Naive thymus-derived CD4-positive, alpha-beta T cell (primary cell): ENCODE measurements around the gene NDC80. TPM values are rescaled to one million over a fixed set of nuclear protein-coding genes. Genes with fewer than 3 reads are reported as not detected.
A peak's percentile ranks its signal among the peaks of the same experiment; 100 is the strongest.

Source experiments
- ATAC-seq: fragments of 150-1000 bp; cut with Tn5 transposase; 2 replicates; pipeline ENCODE4 v1.10.0; 2021; ENCODE audit warnings: mild to moderate bottlenecking, moderate library complexity
- CTCF ChIA-PET: fragments of 350-600 bp; sonication (Branson Sonifier 250); formaldehyde crosslinking; loops from one replicate; lab custom pipeline; 2021; ENCODE audit warnings: antibody characterized with exemption; lab: Charles Lee
- POLR2A ChIA-PET: fragments of 350-600 bp; sonication (Branson Sonifier 250); formaldehyde crosslinking; loops from one replicate; lab custom pipeline; 2021; ENCODE audit warnings: antibody characterized with exemption, inconsistent platforms; lab: Charles Lee
- DNase-seq, 9 donors: peaks; one replicate each; pipeline versions ENCODE4 v3.0.0 to v3.0.0-alpha.2; 2020 to 2022; ENCODE audit warnings: mixed read lengths in 1 of 9
- H3K27ac ChIP-seq: one replicate; pipeline ENCODE4 v1.7.0; 2013; ENCODE audit warnings: mild to moderate bottlenecking, low read depth, low read length, moderate library complexity
- H3K27me3 ChIP-seq, 2 donors: one replicate each; pipeline ENCODE4 v1.7.0; 2013; ENCODE audit warnings: low read length in 2 of 2, mild to moderate bottlenecking in 2 of 2, moderate library complexity in 2 of 2; ENCODE audit not compliant: control insufficient read depth in 2 of 2, insufficient read depth in 2 of 2
- H3K36me3 ChIP-seq, 3 experiments: 1 replicate in 2 of 3; 2 replicates in 1 of 3; pipeline ENCODE4 v1.7.0; 2013; ENCODE audit warnings: low read length in 3 of 3, mild to moderate bottlenecking in 3 of 3, moderate library complexity in 1 of 3; ENCODE audit not compliant: insufficient read depth in 3 of 3, control insufficient read depth in 2 of 3
- H3K4me1 ChIP-seq, 2 donors: one replicate each; pipeline ENCODE4 v1.7.0; 2013; ENCODE audit warnings: low read length in 2 of 2, mild to moderate bottlenecking in 2 of 2, moderate library complexity in 1 of 2; ENCODE audit not compliant: control insufficient read depth in 2 of 2, insufficient read depth in 2 of 2
- H3K4me3 ChIP-seq: 2 replicates; pipeline ENCODE4 v1.7.0; 2013; ENCODE audit warnings: mild to moderate bottlenecking, low read length
- H3K9me3 ChIP-seq, 3 experiments: 1 replicate in 2 of 3; 2 replicates in 1 of 3; pipeline ENCODE4 v1.7.0; 2013; ENCODE audit warnings: low read length in 3 of 3; ENCODE audit not compliant: control insufficient read depth in 2 of 3
- H3K27ac Mint-ChIP-seq, 9 donors: one replicate each; pipeline ENCODE4 v1.8.0; 2020 to 2022; ENCODE audit warnings: mixed read lengths in 9 of 9, mild to moderate bottlenecking in 8 of 9, moderate library complexity in 5 of 9, inconsistent platforms in 2 of 9
- H3K27me3 Mint-ChIP-seq, 5 donors: one replicate each; pipeline ENCODE4 v1.8.0; 2021 to 2022; ENCODE audit warnings: mixed read lengths in 5 of 5, mild to moderate bottlenecking in 1 of 5
- H3K36me3 Mint-ChIP-seq, 5 donors: one replicate each; pipeline ENCODE4 v1.8.0; 2020 to 2022; ENCODE audit warnings: mixed read lengths in 5 of 5, mild to moderate bottlenecking in 3 of 5, inconsistent platforms in 1 of 5
- H3K4me1 Mint-ChIP-seq, 7 donors: one replicate each; pipeline ENCODE4 v1.8.0; 2020 to 2022; ENCODE audit warnings: mixed read lengths in 7 of 7, mild to moderate bottlenecking in 3 of 7, inconsistent platforms in 1 of 7
- H3K4me3 Mint-ChIP-seq, 10 donors: one replicate each; pipeline ENCODE4 v1.8.0; 2020 to 2022; ENCODE audit warnings: mild to moderate bottlenecking in 10 of 10, mixed read lengths in 10 of 10, moderate library complexity in 6 of 10, inconsistent platforms in 2 of 10
- H3K9me3 Mint-ChIP-seq, 11 donors: one replicate each; pipeline ENCODE4 v1.8.0; 2020 to 2022; ENCODE audit warnings: mixed read lengths in 11 of 11, mild to moderate bottlenecking in 4 of 11, inconsistent platforms in 1 of 11, moderate library complexity in 1 of 11
- intact Hi-C, 2 donors: fragments of 100-400 bp; cut with micrococcal nuclease; formaldehyde crosslinking; loops; one replicate each; pipeline ENCODE4 v1.15.1; 2023
- polyA plus RNA-seq, 2 donors: library from polyadenylated mRNA; unstranded; fragments of 300-500 nt; fragmentation: Illumina TruSeq; gene quantifications; one replicate each; pipeline ENCODE4 v1.2.3, GENCODE V29; 2021
- total RNA-seq, 6 experiments: library from RNA in 5 of 6; stranded (reverse) in 5 of 6; gene quantifications; 1 replicate in 5 of 6; 2 replicates in 1 of 6; pipeline ENCODE4 v1.2.3 and lab custom pipeline; 2021 to 2026

Gene NDC80
- total and polyA plus RNA-seq, 7 experiments from 2014 or later, result 1.3 to 53.6 (median 2.5) TPM

DNA sequence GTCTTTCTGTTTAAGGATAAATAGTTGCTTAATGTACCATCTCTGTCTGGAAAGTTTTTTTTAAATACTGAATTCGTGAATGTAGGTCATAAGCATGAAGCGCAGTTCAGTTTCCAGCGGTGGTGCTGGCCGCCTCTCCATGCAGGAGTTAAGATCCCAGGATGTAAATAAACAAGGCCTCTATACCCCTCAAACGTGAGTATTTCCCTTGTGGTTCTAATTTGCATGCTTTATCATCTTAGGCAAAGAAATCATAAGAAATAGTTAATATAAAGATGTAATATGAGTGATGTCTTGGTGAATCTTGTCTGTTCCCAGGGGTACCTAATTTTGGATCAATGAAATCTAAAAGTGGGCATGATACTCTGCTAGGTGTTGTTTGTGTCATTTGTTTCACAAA lies 1.5 kb downstream of the NDC80 start:
- intact Hi-C loops, result loop anchor here (1.0 to 10.0 kb wide), 7 partner anchors 16 to 1858 kb away; partner anchors contain the start of genes ENOSF1 (in 1 of the 2), MYL12A (in 1 of the 2), MYL12B (in 1 of the 2) and TGIF1 (in 1 of the 2)
- Histone ChIP-seq H3K4me3 (no peak overlapping the region), H3K27me3 (no peaks in the 10 kb centered on the region), H3K36me3 (peaks cover 0 to 8% (median 0%) of the 10 kb centered on the region in 3 experiments), H3K4me1 (peaks cover 10 to 18% of the 10 kb centered on the region in 2 donors), H3K9me3 (no peaks in the 10 kb centered on the region), H3K27ac (no peak overlapping the region)
- Mint-ChIP-seq H3K27ac (peak overlapping the region in 8 of 9 donors; percentile 5 to 99 (median 44)), H3K9me3 (no peaks in the 10 kb centered on the region), H3K27me3 (no peaks in the 10 kb centered on the region), H3K36me3 (peaks cover 0 to 18% (median 5%) of the 10 kb centered on the region in 5 donors), H3K4me1 (peaks cover 35 to 58% (median 56%) of the 10 kb centered on the region in 7 donors), H3K4me3 (peak overlapping the region in 9 of 10 donors; percentile 25 to 100 (median 82))
- POLR2A ChIA-PET, result interaction anchor here (4.5 to 10.9 kb wide), 3 partner anchors 18 to 84 kb away, joined by 58 to 142 read pairs (median 119); partner anchors contain the start of gene SMCHD1
- DNase-seq (no peak), ATAC-seq (no peak)
- CTCF ChIA-PET, result no interaction called here

DNA sequence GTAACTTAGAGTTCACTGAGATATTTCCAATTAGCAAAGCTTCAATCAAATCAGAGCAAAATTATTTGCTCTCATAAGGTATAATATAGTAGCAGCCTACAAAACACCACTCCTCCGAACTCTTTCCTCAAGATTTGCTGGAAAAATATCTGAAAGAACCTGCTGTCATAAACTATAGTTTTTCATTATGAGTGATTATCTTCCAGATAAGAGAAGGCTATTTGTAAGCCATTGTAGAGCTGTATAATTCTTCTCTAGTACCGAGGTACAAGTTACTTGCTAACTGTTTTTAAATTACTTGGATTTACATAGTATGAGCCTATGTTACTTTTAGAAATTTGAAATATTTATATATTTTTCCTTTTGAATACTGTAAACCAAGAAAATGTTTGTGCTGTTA lies 2.1 kb downstream of the NDC80 start:
- no peaks in the 10 kb centered on the region for H3K9me3 ChIP-seq
- Mint-ChIP-seq H3K4me1 (peaks cover 36 to 58% (median 56%) of the 10 kb centered on the region in 7 donors), H3K4me3 (peak overlapping the region in 8 of 10 donors; percentile 14 to 96 (median 32)), H3K36me3 (peaks cover 0 to 21% (median 0%) of the 10 kb centered on the region in 5 donors), H3K27me3 (no peaks in the 10 kb centered on the region), H3K9me3 (no peaks in the 10 kb centered on the region), H3K27ac (peak overlapping the region in 5 of 9 donors; percentile 5 to 98 (median 38))
- H3K36me3 ChIP-seq, result peaks cover 0 to 8% (median 0%) of the 10 kb centered on the region in 3 experiments
- ChIA-PET POLR2A (interaction anchor here (0.6 to 10.9 kb wide), 5 partner anchors 10 to 876 kb away, joined by 4 to 142 read pairs (median 58); partner anchors contain the start of gene SMCHD1), CTCF (interaction anchor here (0.5 to 1.1 kb wide), 3 partner anchors 16 to 127 kb away, joined by 3 to 10 read pairs (median 4); no protein-coding TSS in a partner anchor)
- peaks cover 10 to 23% of the 10 kb centered on the region in 2 donors for H3K4me1 ChIP-seq
- no peak overlapping the region for H3K27ac ChIP-seq
- intact Hi-C loops, result loop anchor here (5.0 to 10.0 kb wide), 6 partner anchors 381 to 1859 kb away; partner anchors contain the start of genes ENOSF1 (in 1 of the 2), MYL12A (in 1 of the 2), MYL12B (in 1 of the 2) and TGIF1 (in 1 of the 2)
- no peaks in the 10 kb centered on the region for H3K27me3 ChIP-seq
- DNase-seq, result no peak
- H3K4me3 ChIP-seq, result no peak overlapping the region
- ATAC-seq, result no peak

GRCh38 chr18:2587788-2588187 lies 16.4 kb downstream of the NDC80 start:
- Mint-ChIP-seq H3K36me3 (peaks cover 0 to 40% (median 0%) of the 10 kb centered on the region in 5 donors), H3K4me1 (peaks cover 12 to 55% (median 46%) of the 10 kb centered on the region in 7 donors), H3K27ac (peak overlapping the region; percentile 17 to 96 (median 81)), H3K4me3 (peak overlapping the region in 9 of 10 donors; percentile 41 to 93 (median 52)), H3K9me3 (no peaks in the 10 kb centered on the region), H3K27me3 (no peaks in the 10 kb centered on the region)
- intact Hi-C loops, result loop anchor here in 1 of 2 donors (1.0 to 5.0 kb wide), 3 partner anchors 9 to 205 kb away; partner anchors contain the start of gene SMCHD1
- Histone ChIP-seq H3K27me3 (no peaks in the 10 kb centered on the region), H3K36me3 (no peaks in the 10 kb centered on the region), H3K9me3 (no peaks in the 10 kb centered on the region), H3K4me3 (no peak overlapping the region), H3K27ac (no peak overlapping the region), H3K4me1 (peaks cover 31 to 41% of the 10 kb centered on the region in 2 donors)
- ATAC-seq (no peak), DNase-seq (no peak)
- ChIA-PET POLR2A (interaction anchor here (1.2 to 10.9 kb wide), 8 partner anchors 13 to 70 kb away, joined by 3 to 142 read pairs (median 18); partner anchors contain the start of genes METTL4, NDC80 and SMCHD1), CTCF (interaction anchor here (0.8 to 3.0 kb wide), 4 partner anchors 11 to 541 kb away, joined by 3 to 11 read pairs (median 3); no protein-coding TSS in a partner anchor)

- DNase-seq (no peak), ATAC-seq (no peak)
- Histone ChIP-seq H3K4me1 (peaks cover 31 to 41% of the 10 kb centered on the region in 2 donors), H3K9me3 (no peaks in the 10 kb centered on the region), H3K36me3 (no peaks in the 10 kb centered on the region), H3K27ac (peak overlapping the region; percentile 78), H3K4me3 (no peak overlapping the region), H3K27me3 (no peaks in the 10 kb centered on the region)
- CTCF ChIA-PET, result interaction anchor here (0.6 to 3.0 kb wide), 9 partner anchors 14 to 540 kb away, joined by 3 to 11 read pairs (median 4); partner anchors contain the start of genes METTL4 and NDC80
- Mint-ChIP-seq H3K27me3 (no peaks in the 10 kb centered on the region), H3K4me3 (peak overlapping the region; percentile 16 to 93 (median 72)), H3K9me3 (no peaks in the 10 kb centered on the region), H3K27ac (peak overlapping the region; percentile 81 to 96 (median 91)), H3K36me3 (peaks cover 0 to 39% (median 0%) of the 10 kb centered on the region in 5 donors), H3K4me1 (peaks cover 12 to 59% (median 53%) of the 10 kb centered on the region in 7 donors)
- POLR2A ChIA-PET, result interaction anchor here (0.7 to 10.9 kb wide), 13 partner anchors 11 to 69 kb away, joined by 3 to 142 read pairs (median 7); partner anchors contain the start of genes METTL4, NDC80 and SMCHD1
- intact Hi-C loops, result loop anchor here (1.0 to 5.0 kb wide), 6 partner anchors 11 to 203 kb away; partner anchors contain the start of genes METTL4 (in 1 of the 2), NDC80 (in 1 of the 2) and SMCHD1 (in 1 of the 2)
These were observed 17.4 kb downstream of the NDC80 start for GRCh38 chr18:2588666-2589344.

GRCh38 chr18:2589345-2590068 lies 18.1 kb downstream of the NDC80 start:
- no peaks in the 10 kb centered on the region for H3K27me3 Mint-ChIP-seq
- H3K27ac Mint-ChIP-seq, result peak overlapping the region; percentile 85 to 96 (median 92)

More at GRCh38 chr18:2589345-2590068, 18.1 kb downstream of the NDC80 start:
- peaks cover 0 to 46% (median 0%) of the 10 kb centered on the region in 5 donors for H3K36me3 Mint-ChIP-seq
- no peaks in the 10 kb centered on the region for H3K9me3 ChIP-seq
- no peaks in the 10 kb centered on the region for H3K27me3 ChIP-seq
- H3K4me1 ChIP-seq, result peaks cover 31 to 48% of the 10 kb centered on the region in 2 donors
- ATAC-seq (peak; percentile 70), DNase-seq (peak in 5 of 9 donors; percentile 24 to 58 (median 49))
- ChIA-PET POLR2A (interaction anchor here (1.2 to 10.9 kb wide), 13 partner anchors 10 to 68 kb away, joined by 3 to 142 read pairs (median 7); partner anchors contain the start of genes METTL4, NDC80 and SMCHD1), CTCF (interaction anchor here (0.6 to 3.0 kb wide), 8 partner anchors 13 to 193 kb away, joined by 3 to 11 read pairs (median 4); partner anchors contain the start of genes METTL4 and NDC80)
- H3K27ac ChIP-seq, result peak overlapping the region; percentile 78
- no peaks in the 10 kb centered on the region for H3K36me3 ChIP-seq
- peak overlapping the region in 9 of 10 donors; percentile 65 to 93 (median 80) for H3K4me3 Mint-ChIP-seq
- intact Hi-C loops, result loop anchor here (1.0 to 5.0 kb wide), 9 partner anchors 9 to 203 kb away; partner anchors contain the start of genes METTL4 (in 1 of the 2), NDC80 (in 1 of the 2) and SMCHD1 (in 1 of the 2)
- peaks cover 12 to 66% (median 60%) of the 10 kb centered on the region in 7 donors for H3K4me1 Mint-ChIP-seq
- H3K9me3 Mint-ChIP-seq, result no peaks in the 10 kb centered on the region
- H3K4me3 ChIP-seq, result peak overlapping the region; percentile 44
